DMS153 treated with DMSO at 0.1 percent for 48 hours (cell line): ENCODE data around the gene MRPS35.

Source experiments
- DNase-seq: peaks from one replicate; lab custom pipeline; 2025; ENCODE audit not compliant: unreplicated experiment; lab: John Stamatoyannopoulos, UW

MRPS35 gene

GRCh38 chr12:27805238-27805637 is 94.6 kb downstream of the MRPS35 start:
- DNase-seq = no peak
